DMS53 treated with DMSO at 0.1 percent for 48 hours (cell line): ENCODE measurements around the gene TCF4.

Experiments
- DNase-seq: peaks from one replicate; lab custom pipeline; 2025; ENCODE audit not compliant: unreplicated experiment; lab: John Stamatoyannopoulos, UW

Gene TCF4

GRCh38 chr18:55547705-55548056 lies 40.3 kb downstream of the TCF4 start:
- DNase-seq, result no peak

DNA sequence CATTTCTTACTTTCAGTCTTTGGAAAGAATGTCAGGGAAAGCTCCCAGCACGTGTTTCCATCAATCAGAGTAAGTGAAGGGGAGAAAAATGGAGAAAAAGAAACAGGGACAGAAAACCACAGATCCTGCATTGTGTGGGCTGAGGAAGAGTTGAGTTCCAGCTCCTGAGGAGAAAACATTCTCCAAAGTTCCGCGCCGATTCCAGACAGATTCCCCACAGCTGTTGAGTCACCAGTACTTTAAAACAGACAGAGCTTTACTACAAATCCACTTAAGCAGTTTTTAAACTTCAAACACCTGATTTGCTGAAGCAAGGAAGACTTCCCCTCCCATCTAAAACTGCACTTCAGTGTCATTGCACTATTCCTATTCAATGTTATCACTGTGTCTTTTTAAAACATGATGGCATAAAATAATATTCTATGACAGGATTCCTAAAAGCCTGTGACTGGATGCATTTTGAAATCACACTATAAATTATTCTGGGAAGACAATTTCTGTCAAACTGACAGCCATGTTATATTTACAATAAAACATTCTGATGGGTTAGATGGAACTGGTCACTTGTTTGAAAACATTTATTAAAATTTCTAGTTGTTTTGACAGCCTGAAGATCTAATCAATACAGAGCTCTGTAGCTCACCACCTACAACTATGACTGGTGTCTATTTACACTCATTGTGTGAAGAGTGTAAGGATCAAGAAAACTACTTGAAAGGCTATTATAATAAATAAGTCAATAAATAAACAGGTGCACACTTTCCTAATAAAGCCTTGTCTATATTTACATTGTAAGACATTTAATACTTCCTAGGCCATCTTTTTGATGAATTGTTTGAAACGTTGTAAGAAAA lies 40.9 kb downstream of the TCF4 start:
- DNase-seq, result peak; percentile 53

DNA sequence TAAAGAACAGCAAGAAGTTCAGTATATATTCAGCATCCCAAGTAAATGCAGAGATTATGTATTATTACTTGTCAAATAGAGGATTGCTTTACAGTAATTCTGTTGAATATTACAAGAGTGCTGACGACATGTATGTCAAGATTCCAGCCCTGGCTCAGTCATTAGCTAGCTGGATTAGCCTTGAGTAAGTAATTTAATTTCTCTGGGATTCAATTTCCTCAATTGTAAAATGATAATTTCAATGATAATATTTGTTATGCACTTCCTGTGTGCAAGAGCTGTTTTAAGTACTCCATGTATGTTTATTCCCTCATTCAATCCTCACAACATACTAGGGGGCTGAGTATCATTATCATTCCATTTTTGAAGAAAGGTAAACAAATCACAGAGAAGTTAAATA lies 44.0 kb downstream of the TCF4 start:
- DNase-seq, result no peak

GRCh38 chr18:55543130-55543704 lies 44.8 kb downstream of the TCF4 start:
- no peak for DNase-seq

DNA sequence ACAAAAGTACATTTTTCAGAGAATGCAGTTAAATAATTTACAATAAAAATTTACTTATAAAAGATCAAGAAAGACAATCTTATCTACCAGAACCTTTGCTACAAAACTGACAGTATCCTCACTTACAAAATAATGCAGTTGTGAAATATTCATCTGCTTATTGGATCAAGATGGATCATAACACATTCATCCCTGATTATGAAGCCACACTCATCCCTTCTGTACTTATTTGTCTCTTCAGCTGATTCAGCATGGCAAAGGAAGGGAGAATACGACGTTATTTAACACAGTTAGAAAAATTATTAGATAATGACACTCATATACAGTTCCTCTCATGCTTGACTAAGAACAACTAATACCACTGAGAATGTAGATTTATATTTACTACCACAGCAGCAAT lies 46.4 kb downstream of the TCF4 start:
- DNase-seq, result no peak

DNA sequence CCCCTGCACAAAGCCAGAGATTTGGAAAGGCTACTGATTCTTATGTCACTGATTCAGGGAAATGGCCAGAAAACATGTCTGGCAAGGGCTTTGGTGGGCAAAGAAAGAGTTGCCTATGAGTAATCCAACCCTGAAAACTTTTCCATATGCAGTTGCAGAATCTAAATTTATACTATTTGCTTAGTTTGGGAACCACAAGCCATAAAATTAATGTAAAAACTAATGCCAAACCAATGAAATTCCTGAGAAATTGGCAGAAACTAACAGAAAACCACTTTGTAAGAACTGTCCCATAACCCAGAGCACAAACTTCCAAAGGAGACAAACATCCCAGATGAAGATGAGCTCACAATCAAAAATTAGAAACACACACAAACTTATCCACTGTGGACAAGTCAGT lies 48.8 kb downstream of the TCF4 start:
- no peak for DNase-seq

- DNase-seq, result no peak
These were observed 53.0 kb downstream of the TCF4 start for GRCh38 chr18:55534996-55535395.

DNA sequence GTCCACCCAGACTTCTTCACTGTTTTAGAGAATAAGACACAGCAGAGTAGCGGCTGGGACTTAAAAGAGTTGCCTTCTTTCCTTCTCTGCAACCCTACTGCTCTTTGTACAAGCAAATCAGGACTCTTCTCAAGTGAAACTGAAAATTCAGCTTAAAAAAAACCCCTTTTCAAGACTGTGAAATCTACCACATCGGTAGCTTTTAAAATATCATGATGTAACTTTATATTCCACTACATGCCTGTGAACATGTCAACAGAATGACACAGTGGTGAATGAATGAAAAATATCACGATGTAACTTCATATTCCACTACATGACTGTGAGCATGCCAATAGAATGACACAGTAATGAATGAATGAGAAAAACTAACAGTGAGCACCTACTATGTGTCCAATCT lies 53.4 kb downstream of the TCF4 start:
- DNase-seq, result no peak

GRCh38 chr18:55530166-55530565 lies 57.8 kb downstream of the TCF4 start:
- DNase-seq, result no peak

- no peak for DNase-seq
These were observed 58.4 kb downstream of the TCF4 start for GRCh38 chr18:55529581-55529980.

DNA sequence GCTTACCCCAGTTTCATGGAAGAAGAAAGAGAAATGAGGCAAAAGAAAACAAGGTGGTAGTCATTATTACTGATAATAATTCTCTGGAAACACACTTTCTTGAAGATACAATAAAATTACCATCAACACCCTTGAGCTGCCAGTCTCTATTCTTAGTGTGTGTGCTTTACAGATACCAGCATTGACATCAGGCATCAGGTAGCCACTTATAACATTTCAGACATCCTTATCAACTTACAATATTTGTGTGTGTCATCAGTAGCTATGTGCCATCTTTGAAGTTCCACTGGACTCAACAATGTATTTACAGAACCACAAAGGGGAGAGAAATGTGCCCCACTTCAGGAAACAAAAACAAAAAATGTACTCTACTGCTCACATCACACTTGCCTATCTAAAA lies 62.1 kb downstream of the TCF4 start:
- DNase-seq, result no peak

GRCh38 chr18:55524353-55525073 lies 63.5 kb downstream of the TCF4 start:
- DNase-seq, result no peak

GRCh38 chr18:55523001-55523400 lies 65.0 kb downstream of the TCF4 start:
- no peak for DNase-seq

DNA sequence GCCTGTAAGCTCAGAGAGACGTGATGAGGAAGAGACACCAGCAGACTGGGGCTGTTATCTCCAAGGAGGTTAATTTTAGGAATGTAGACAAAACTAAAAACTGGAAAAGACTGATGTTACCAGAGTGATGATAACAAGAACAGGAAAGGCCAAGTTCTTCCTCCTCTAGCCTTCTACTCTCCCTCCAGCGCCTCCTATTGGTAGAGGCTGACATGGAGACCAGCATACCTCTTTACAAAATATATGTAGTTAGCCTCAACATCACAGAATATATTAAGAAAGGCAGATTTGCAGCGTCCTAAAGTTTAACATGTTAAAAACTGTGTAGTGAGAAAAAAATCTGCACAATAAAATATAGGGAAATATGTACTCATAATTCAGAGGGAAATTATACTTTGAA lies 66.0 kb downstream of the TCF4 start:
- DNase-seq, result peak; percentile 17

DNA sequence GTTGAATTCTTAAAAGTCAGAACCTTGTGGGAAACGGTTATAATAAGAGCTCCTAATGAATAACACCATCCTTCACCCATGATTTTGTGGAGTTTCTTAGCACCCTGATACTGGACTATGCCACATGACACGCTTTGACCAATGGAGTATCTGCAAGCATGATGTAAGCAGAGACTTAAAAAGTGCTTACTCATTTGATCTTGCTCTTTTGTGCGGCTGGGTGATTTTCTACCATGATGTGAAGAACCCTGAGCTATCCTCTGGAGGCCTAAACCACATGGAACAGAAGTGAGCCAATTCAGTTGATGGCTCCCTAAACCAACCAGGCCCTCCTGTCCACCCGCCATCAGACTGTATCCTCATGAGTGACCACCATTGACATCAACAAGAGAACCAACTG lies 70.9 kb downstream of the TCF4 start:
- DNase-seq, result no peak

- no peak for DNase-seq
These were observed 71.9 kb downstream of the TCF4 start for GRCh38 chr18:55515941-55516710.

GRCh38 chr18:55515214-55515613 lies 72.8 kb downstream of the TCF4 start:
- no peak for DNase-seq

DNA sequence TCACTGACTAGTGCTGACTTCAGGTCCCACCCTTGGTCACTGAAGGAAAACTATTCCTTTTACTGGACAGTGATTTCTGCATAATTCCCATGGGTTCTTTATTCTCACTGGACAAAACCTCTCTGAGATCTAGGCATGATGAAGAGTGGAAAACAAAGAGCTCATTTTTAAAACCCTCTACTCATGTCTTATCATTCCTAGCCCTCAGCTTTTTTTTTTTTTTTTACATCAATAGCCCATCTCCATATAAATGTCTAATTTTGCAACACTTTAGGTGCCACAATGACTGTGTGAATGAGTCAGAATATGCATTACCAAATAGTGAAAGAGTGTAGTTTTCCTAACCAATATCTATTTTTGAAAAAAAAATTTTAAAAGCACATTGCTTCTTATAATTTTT lies 74.8 kb downstream of the TCF4 start:
- DNase-seq, result no peak

DNA sequence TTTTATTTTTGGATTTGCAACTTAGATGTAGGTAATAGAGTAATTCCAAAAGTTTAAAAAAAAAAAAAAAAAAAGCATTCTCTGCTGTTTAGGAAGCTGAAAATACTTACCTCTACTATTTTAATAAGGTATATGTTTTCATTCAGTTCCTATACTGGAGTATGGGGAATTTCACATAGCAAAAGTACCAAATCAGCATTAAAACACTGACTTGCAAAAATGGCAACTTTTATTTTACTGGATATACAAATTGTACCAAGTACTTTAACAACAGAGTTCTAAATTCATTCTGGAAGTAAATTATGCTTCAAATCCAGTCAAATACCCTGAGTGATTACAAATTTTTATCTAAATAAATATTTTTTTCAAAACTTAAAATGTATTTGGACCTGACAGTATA lies 76.7 kb downstream of the TCF4 start:
- no peak for DNase-seq

- DNase-seq, result no peak
These were observed 77.2 kb downstream of the TCF4 start for GRCh38 chr18:55510809-55511208.

- DNase-seq, result no peak
These were observed 78.2 kb downstream of the TCF4 start for GRCh38 chr18:55509631-55510324.
